Measurements from ENCODE around the gene EDN1.

DNA sequence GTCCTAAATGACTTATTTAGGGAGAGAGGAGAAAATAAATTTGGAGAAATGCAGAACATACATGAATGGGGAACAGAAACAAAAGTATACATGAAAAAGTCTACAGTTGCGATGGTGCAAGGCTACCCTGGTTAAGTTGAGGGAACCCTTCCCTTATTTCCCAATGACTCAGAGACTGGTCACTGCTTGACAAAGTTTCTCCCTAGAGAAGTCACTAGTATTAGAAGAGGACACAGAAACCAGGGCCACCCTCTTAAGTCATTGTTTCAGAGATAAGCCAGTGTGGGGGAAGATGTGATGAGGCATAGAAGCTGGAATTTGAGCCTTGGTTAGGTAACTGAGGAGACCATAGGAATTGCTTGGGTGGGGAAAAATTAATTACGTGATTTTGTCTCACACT lies 24.4 kb upstream of the EDN1 start:
- TF ChIP-seq EZH2phosphoT487 (conservative IDR thresholded peaks at IDR 0.05; ENCODE audit: low read length), result no peak
- TF ChIP-seq, protein P1, sequence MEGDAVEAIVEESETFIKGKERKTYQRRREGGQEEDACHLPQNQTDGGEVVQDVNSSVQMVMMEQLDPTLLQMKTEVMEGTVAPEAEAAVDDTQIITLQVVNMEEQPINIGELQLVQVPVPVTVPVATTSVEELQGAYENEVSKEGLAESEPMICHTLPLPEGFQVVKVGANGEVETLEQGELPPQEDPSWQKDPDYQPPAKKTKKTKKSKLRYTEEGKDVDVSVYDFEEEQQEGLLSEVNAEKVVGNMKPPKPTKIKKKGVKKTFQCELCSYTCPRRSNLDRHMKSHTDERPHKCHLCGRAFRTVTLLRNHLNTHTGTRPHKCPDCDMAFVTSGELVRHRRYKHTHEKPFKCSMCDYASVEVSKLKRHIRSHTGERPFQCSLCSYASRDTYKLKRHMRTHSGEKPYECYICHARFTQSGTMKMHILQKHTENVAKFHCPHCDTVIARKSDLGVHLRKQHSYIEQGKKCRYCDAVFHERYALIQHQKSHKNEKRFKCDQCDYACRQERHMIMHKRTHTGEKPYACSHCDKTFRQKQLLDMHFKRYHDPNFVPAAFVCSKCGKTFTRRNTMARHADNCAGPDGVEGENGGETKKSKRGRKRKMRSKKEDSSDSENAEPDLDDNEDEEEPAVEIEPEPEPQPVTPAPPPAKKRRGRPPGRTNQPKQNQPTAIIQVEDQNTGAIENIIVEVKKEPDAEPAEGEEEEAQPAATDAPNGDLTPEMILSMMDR (IDR thresholded peaks at IDR 0.05; ENCODE audit: insufficient read depth, low read length, poor library complexity, severe bottlenecking), result no peak

Measured in SU-DHL-6 (cell line).